Limb (tissue), 2 donors: ENCODE data around the gene PCSK5.

ENCODE experiments used
- DNase-seq, 2 donors: peaks; one replicate each; pipeline ENCODE4 v3.0.0-alpha.2; 2016; ENCODE audit errors: extremely low spot score in 2 of 2

PCSK5 gene

GRCh38 chr9:76003041-76003440 lies 112.6 kb downstream of the PCSK5 start:
- DNase-seq: no peak

GRCh38 chr9:76004526-76004925 lies 114.1 kb downstream of the PCSK5 start:
- no peak for DNase-seq

- no peak for DNase-seq
These were observed 117.5 kb downstream of the PCSK5 start for GRCh38 chr9:76007935-76008334.

- DNase-seq: no peak
These were observed 123.3 kb downstream of the PCSK5 start for GRCh38 chr9:76013809-76014208.

- DNase-seq: no peak
These were observed 127.8 kb downstream of the PCSK5 start for GRCh38 chr9:76018235-76018634.

- DNase-seq: no peak
These were observed 128.3 kb downstream of the PCSK5 start for GRCh38 chr9:76018761-76019160.

GRCh38 chr9:76020652-76021051 lies 130.2 kb downstream of the PCSK5 start:
- no peak for DNase-seq

GRCh38 chr9:76022317-76022716 lies 131.8 kb downstream of the PCSK5 start:
- DNase-seq: no peak

GRCh38 chr9:76023715-76024195 lies 133.3 kb downstream of the PCSK5 start:
- no peak for DNase-seq

- DNase-seq: no peak
These were observed 134.8 kb downstream of the PCSK5 start for GRCh38 chr9:76025286-76025685.

- DNase-seq: no peak
These were observed 136.3 kb downstream of the PCSK5 start for GRCh38 chr9:76026796-76027195.

GRCh38 chr9:76027416-76027815 lies 136.9 kb downstream of the PCSK5 start:
- DNase-seq: no peak

- DNase-seq: no peak
These were observed 137.4 kb downstream of the PCSK5 start for GRCh38 chr9:76027861-76028260.

- DNase-seq: no peak
These were observed 141.7 kb downstream of the PCSK5 start for GRCh38 chr9:76032038-76032796.

GRCh38 chr9:76032797-76033373 lies 142.4 kb downstream of the PCSK5 start:
- no peak for DNase-seq

- no peak for DNase-seq
These were observed 143.6 kb downstream of the PCSK5 start for GRCh38 chr9:76034049-76034448.

- DNase-seq: no peak
These were observed 146.3 kb downstream of the PCSK5 start for GRCh38 chr9:76036762-76037161.

- DNase-seq: no peak
These were observed 147.2 kb downstream of the PCSK5 start for GRCh38 chr9:76037587-76038225.

- no peak for DNase-seq
These were observed 148.0 kb downstream of the PCSK5 start for GRCh38 chr9:76038431-76038830.

GRCh38 chr9:76044266-76044819 lies 153.9 kb downstream of the PCSK5 start:
- no peak for DNase-seq

GRCh38 chr9:76045221-76045620 lies 154.7 kb downstream of the PCSK5 start:
- no peak for DNase-seq

GRCh38 chr9:76049341-76049740 lies 158.9 kb downstream of the PCSK5 start:
- no peak for DNase-seq
